Kidney (tissue), 14 donors: ENCODE measurements around the gene THUMPD2. TPM values are rescaled to one million over a fixed set of nuclear protein-coding genes. Genes with fewer than 3 reads are reported as not detected.
A peak's percentile ranks its signal among the peaks of the same experiment; 100 is the strongest.
"Not testable (repeated sequence)": the region's sequence is repeated elsewhere in the genome, so short reads cannot be mapped to it uniquely, and the experiment has no call there.

Experiments used
- DNase-seq, 5 donors: peaks; one replicate each; pipeline ENCODE4 v3.0.0-alpha.2; 2013 to 2020
- FAIRE-seq: peaks from 2 replicates; lab custom pipeline; 2012; peaks lifted over from hg19 to GRCh38; lab: Jason Lieb, UNC
- H3K27ac ChIP-seq, 2 donors: one replicate each; pipeline ENCODE4 v1.7.0; 2013; ENCODE audit warnings: low read depth in 2 of 2, low read length in 2 of 2, inconsistent platforms in 1 of 2
- H3K27me3 ChIP-seq: one replicate; pipeline ENCODE4 v1.7.1; 2013; ENCODE audit warnings: low read length, inconsistent platforms; ENCODE audit not compliant: control insufficient read depth, insufficient read depth
- H3K36me3 ChIP-seq, 3 donors: one replicate each; pipeline versions ENCODE4 v1.7.0 to v1.7.1; 2013; ENCODE audit warnings: low read length in 3 of 3, control low read depth in 1 of 3, inconsistent platforms in 1 of 3; ENCODE audit not compliant: insufficient read depth in 3 of 3, control insufficient read depth in 2 of 3
- H3K4me1 ChIP-seq, 3 donors: one replicate each; pipeline versions ENCODE4 v1.7.0 to v1.7.1; 2013; ENCODE audit warnings: low read length in 3 of 3, inconsistent platforms in 1 of 3, low read depth in 1 of 3; ENCODE audit not compliant: control insufficient read depth in 2 of 3, insufficient read depth in 2 of 3
- H3K4me3 ChIP-seq, 3 donors: one replicate each; pipeline versions ENCODE4 v1.7.0 to v1.8.1; 2013; ENCODE audit warnings: low read length in 3 of 3, control low read depth in 1 of 3, inconsistent platforms in 1 of 3
- H3K9ac ChIP-seq, 3 donors: one replicate each; pipeline versions ENCODE4 v1.7.0 to v1.7.1; 2013; ENCODE audit warnings: low read length in 3 of 3, control low read depth in 1 of 3, inconsistent platforms in 1 of 3
- H3K9me3 ChIP-seq, 3 donors: one replicate each; pipeline versions ENCODE4 v1.7.0 to v1.7.1; 2013; ENCODE audit warnings: low read length in 3 of 3, control low read depth in 1 of 3, inconsistent platforms in 1 of 3; ENCODE audit not compliant: control insufficient read depth in 2 of 3, insufficient read depth in 1 of 3
- CTCF ChIP-seq: IDR thresholded peaks from 3 replicates; pipeline ENCODE4 v1.5.1; 2012; ENCODE audit warnings: mild to moderate bottlenecking, moderate library complexity, borderline replicate concordance; ENCODE audit not compliant: insufficient read depth; ENCODE audit errors: extremely low read depth
- intact Hi-C: fragments of 100-400 bp; cut with DNase I; formaldehyde crosslinking; loops from one replicate; pipeline ENCODE4 v1.11.1; 2022
- polyA plus RNA-seq: library from polyadenylated mRNA; stranded (reverse); fragments of 350-450 nt; fragmentation: Illumina TruSeq; extraction: RNeasy Lipid Tissue Mini Kit (QIAGEN cat#74804); gene quantifications from one replicate; pipeline ENCODE4 v1.2.3, GENCODE V29; 2014; ENCODE audit warnings: low read depth, low replicate concordance; ENCODE audit not compliant: insufficient read depth
- total RNA-seq: library from RNA; stranded (reverse); fragmentation: NEBNext Ultra II Directional; extraction: Animal tissue kit (Norgen Biotek cat#: 25700); gene quantifications from one replicate; pipeline ENCODE4 v1.2.1, GENCODE V29; 2021
- donor health status: control.
- donor health status: control.
- donor health status: control.
- donor health status: control.
- donor health status: control.
- donor health status: DM: yes; HTN: yes; CAD: no.
- donor health status: Normal renal cell carcinoma (clear cell type).

Gene THUMPD2
- total and polyA plus RNA-seq, 2 donors from 2014 or later: 9.2 to 14.1 TPM

GRCh38 chr2:39730685-39731302, 48.3 kb downstream of the THUMPD2 start:
- no peaks in the 10 kb centered on the region for H3K27me3 ChIP-seq
- FAIRE-seq (no peak), DNase-seq (peak in 2 of 5 donors; percentile 43 to 44)
- no peak overlapping the region for H3K4me3 ChIP-seq
- H3K9ac ChIP-seq: no peak overlapping the region
- peaks cover 0 to 6% (median 6%) of the 10 kb centered on the region in 3 donors for H3K36me3 ChIP-seq
- H3K27ac ChIP-seq: no peak overlapping the region
- TF ChIP-seq CTCF: peak; percentile 47
- H3K4me1 ChIP-seq: peaks cover 0 to 5% (median 3%) of the 10 kb centered on the region in 3 donors
- H3K9me3 ChIP-seq: no peaks in the 10 kb centered on the region
- intact Hi-C loops: no loop called here

- TF ChIP-seq CTCF: no peak
- Histone ChIP-seq H3K27ac (no peak overlapping the region), H3K9me3 (no peaks in the 10 kb centered on the region), H3K9ac (no peak overlapping the region), H3K36me3 (peaks cover 0 to 1% (median under 1%) of the 10 kb centered on the region in 3 donors), H3K27me3 (no peaks in the 10 kb centered on the region), H3K4me3 (no peak overlapping the region), H3K4me1 (peaks cover 0 to 5% (median 3%) of the 10 kb centered on the region in 3 donors)
- DNase-seq: no peak
- intact Hi-C loops: no loop called here
- FAIRE-seq: no peak
These were observed 48.8 kb downstream of the THUMPD2 start for GRCh38 chr2:39730276-39730675.

- Histone ChIP-seq H3K27ac (no peak overlapping the region), H3K4me3 (no peak overlapping the region), H3K9me3 (no peaks in the 10 kb centered on the region), H3K27me3 (no peaks in the 10 kb centered on the region), H3K4me1 (peaks cover 0 to 5% (median 3%) of the 10 kb centered on the region in 3 donors), H3K9ac (no peak overlapping the region), H3K36me3 (no peaks in the 10 kb centered on the region)
- FAIRE-seq: no peak
- intact Hi-C loops: no loop called here
- peak in 1 of 5 donors; percentile 39 for DNase-seq
- peak; percentile 62 for TF ChIP-seq CTCF
These were observed 50.1 kb downstream of the THUMPD2 start for GRCh38 chr2:39728941-39729351.

GRCh38 chr2:39728085-39728484, 51.0 kb downstream of the THUMPD2 start:
- FAIRE-seq, H3K4me3 ChIP-seq, H3K9me3 ChIP-seq, H3K27ac ChIP-seq, H3K36me3 ChIP-seq, H3K9ac ChIP-seq, intact Hi-C loops, H3K27me3 ChIP-seq, DNase-seq: not testable (repeated sequence)
- H3K4me1 ChIP-seq: peaks cover 0 to 11% (median 6%) of the 10 kb centered on the region in 3 donors
